GM12892 (cell line): ENCODE results near the gene UBE2L3.

Experiments used
- POLR2A ChIP-seq: IDR thresholded peaks from 2 replicates; pipeline ENCODE4 v1.6.1; 2011; ENCODE audit warnings: low read depth, low read length, control low read depth
- POLR2AphosphoS5 ChIP-seq: IDR thresholded peaks from 2 replicates; pipeline ENCODE4 v1.6.1; 2011; ENCODE audit warnings: low read depth, low read length, control low read depth
- TAF1 ChIP-seq: IDR thresholded peaks from 2 replicates; pipeline ENCODE4 v1.6.1; 2011; ENCODE audit warnings: low read depth, mild to moderate bottlenecking, control low read depth, low read length, borderline replicate concordance

- peak; percentile 84 for TF ChIP-seq POLR2A
- TF ChIP-seq TAF1 = no peak
- TF ChIP-seq POLR2AphosphoS5 = peak; percentile 63
These were observed 84.6 kb downstream of the UBE2L3 start for GRCh38 chr22:21652010-21652546.
